Upper lobe of right lung (tissue), 1 donor: ENCODE data around the gene TXNDC17. TPM values are rescaled to one million over a fixed set of nuclear protein-coding genes. Genes with fewer than 3 reads are reported as not detected.
"Not testable (repeated sequence)": the region's sequence is repeated elsewhere in the genome, so short reads cannot be mapped to it uniquely, and the experiment has no call there.

Experiments used
- ATAC-seq: fragments of 200-7000 bp; cut with Tn5 transposase; one replicate; pipeline ENCODE4 v1.9.1; 2020; ENCODE audit warnings: mild to moderate bottlenecking, moderate library complexity
- DNase-seq: peaks from one replicate; pipeline ENCODE4 v3.0.0-alpha.2; 2020
- H3K27ac ChIP-seq: fragments of 200-600 bp; one replicate; pipeline ENCODE4 v1.8.0; 2022
- H3K27me3 ChIP-seq: fragments of 200-600 bp; one replicate; pipeline ENCODE4 v1.8.0; 2022; ENCODE audit warnings: mild to moderate bottlenecking
- H3K36me3 ChIP-seq: fragments of 200-600 bp; one replicate; pipeline ENCODE4 v1.8.0; 2022
- H3K4me1 ChIP-seq: fragments of 200-600 bp; one replicate; pipeline ENCODE4 v1.8.0; 2022
- H3K4me3 ChIP-seq: fragments of 200-600 bp; one replicate; pipeline ENCODE4 v1.8.0; 2022; ENCODE audit warnings: mild to moderate bottlenecking
- H3K9me3 ChIP-seq: fragments of 200-600 bp; one replicate; pipeline ENCODE4 v1.8.0; 2022
- CTCF ChIP-seq: fragments of 200-600 bp; IDR thresholded peaks from one replicate; pipeline ENCODE4 v1.8.0; 2022; ENCODE audit warnings: antibody characterized with exemption
- intact Hi-C: fragments of 100-400 bp; cut with DNase I; formaldehyde crosslinking; loops from one replicate; pipeline ENCODE4 v1.11.0; 2022
- total RNA-seq: library from RNA; stranded (reverse); fragmentation: NEBNext Ultra II Directional; extraction: Animal tissue kit (Norgen Biotek cat#: 25700); gene quantifications from one replicate; pipeline ENCODE4 v1.2.1, GENCODE V29; 2021
- donor health status: DM: no; HTN: yes; CAD: no; lungs with severe emphysema.

Gene TXNDC17
- total RNA-seq, 1 donor from 2014 or later, result 44.6 TPM

GRCh38 chr17:6643451-6644125 is 2.7 kb downstream of the TXNDC17 start:
- H3K27ac ChIP-seq, result no peak overlapping the region
- intact Hi-C loops, result no loop called here
- H3K36me3 ChIP-seq, result peaks cover 54% of the 10 kb centered on the region
- H3K9me3 ChIP-seq, result no peaks in the 10 kb centered on the region
- DNase-seq (no peak), ATAC-seq (no peak)
- H3K4me3 ChIP-seq, result no peak overlapping the region
- H3K27me3 ChIP-seq, result no peaks in the 10 kb centered on the region
- peaks cover 25% of the 10 kb centered on the region for H3K4me1 ChIP-seq
- no peak for TF ChIP-seq CTCF

- ATAC-seq (no peak), DNase-seq (no peak)
- Histone ChIP-seq H3K36me3 (peaks cover 63% of the 10 kb centered on the region), H3K9me3 (no peaks in the 10 kb centered on the region), H3K27ac (no peak overlapping the region), H3K4me1 (peaks cover 21% of the 10 kb centered on the region), H3K4me3 (no peak overlapping the region), H3K27me3 (no peaks in the 10 kb centered on the region)
- TF ChIP-seq CTCF, result no peak
- intact Hi-C loops, result no loop called here
These were observed 7.3 kb downstream of the TXNDC17 start for GRCh38 chr17:6648181-6648580.

GRCh38 chr17:6651354-6651918 is 10.6 kb downstream of the TXNDC17 start, which contains the start of the genes C17orf100 and MED31:
C17orf100 (plus strand) TSS chr17:6651762; CDS start chr17:6651914, 152 bp downstream.
MED31 (minus strand) TSS chr17:6651605; CDS start chr17:6651528, 77 bp downstream.
- intact Hi-C loops, result no loop called here
- Histone ChIP-seq H3K36me3 (peaks cover 32% of the 10 kb centered on the region), H3K9me3 (no peaks in the 10 kb centered on the region), H3K27ac (peak within 1 kb of the TSS; percentile 98), H3K4me3 (peak within 1 kb of the TSS; percentile 84), H3K4me1 (peaks cover 21% of the 10 kb centered on the region), H3K27me3 (peaks cover 12% of the 10 kb centered on the region)
- ATAC-seq, result peak; percentile 99
- DNase-seq, result peak; percentile 98
- TF ChIP-seq CTCF, result no peak

- ATAC-seq, result peak; percentile 30
- Histone ChIP-seq H3K36me3 (peaks cover 27% of the 10 kb centered on the region), H3K9me3 (no peaks in the 10 kb centered on the region), H3K27me3 (peaks cover 12% of the 10 kb centered on the region), H3K4me1 (peaks cover 21% of the 10 kb centered on the region), H3K27ac (peak overlapping the region; percentile 98), H3K4me3 (peak overlapping the region; percentile 84)
- peak; percentile 76 for DNase-seq
- no peak for TF ChIP-seq CTCF
- intact Hi-C loops, result no loop called here
These were observed 11.1 kb downstream of the TXNDC17 start for GRCh38 chr17:6651919-6652452.

- peak overlapping the region; percentile 25 for H3K4me3 ChIP-seq
- DNase-seq, result peak; percentile 81
- no peaks in the 10 kb centered on the region for H3K9me3 ChIP-seq
- H3K36me3 ChIP-seq, result no peaks in the 10 kb centered on the region
- intact Hi-C loops, result no loop called here
- H3K27ac ChIP-seq, result no peak overlapping the region
- H3K4me1 ChIP-seq, result peaks cover 14% of the 10 kb centered on the region
- no peak for TF ChIP-seq CTCF
- ATAC-seq, result peak; percentile 17
- H3K27me3 ChIP-seq, result peaks cover 12% of the 10 kb centered on the region
These were observed 14.2 kb downstream of the TXNDC17 start for GRCh38 chr17:6654841-6655731.

GRCh38 chr17:6655732-6656361 is 15.0 kb downstream of the TXNDC17 start:
- H3K27ac ChIP-seq, DNase-seq, H3K36me3 ChIP-seq, H3K4me3 ChIP-seq, ATAC-seq, H3K4me1 ChIP-seq, intact Hi-C loops, H3K9me3 ChIP-seq: not testable (repeated sequence)
- H3K27me3 ChIP-seq, result peaks cover 12% of the 10 kb centered on the region

GRCh38 chr17:6656797-6657632 is 16.2 kb downstream of the TXNDC17 start:
- H3K27ac ChIP-seq, H3K4me1 ChIP-seq, H3K9me3 ChIP-seq, H3K36me3 ChIP-seq, DNase-seq, intact Hi-C loops: not testable (repeated sequence)
- Histone ChIP-seq H3K27me3 (peaks cover 12% of the 10 kb centered on the region), H3K4me3 (peak overlapping the region; percentile 25)
- ATAC-seq, result peak; percentile 42
